HEK293T (cell line): ENCODE data around the gene CHAT.

Experiments used
- BHLHE40 ChIP-seq: fragments of 450-650 bp; IDR thresholded peaks from 2 replicates; pipeline ENCODE4 v1.6.1; 2016; ENCODE audit warnings: mild to moderate bottlenecking, moderate library complexity, borderline replicate concordance
- CTBP1 ChIP-seq: fragments of 450-650 bp; IDR thresholded peaks from 2 replicates; pipeline ENCODE4 v1.6.1; 2016; ENCODE audit warnings: borderline replicate concordance
- ELF4 ChIP-seq: fragments of 450-650 bp; IDR thresholded peaks from 2 replicates; pipeline ENCODE4 v1.6.1; 2017; ENCODE audit warnings: antibody characterized with exemption
- FOXA1 ChIP-seq: fragments of 450-650 bp; IDR thresholded peaks from 2 replicates; pipeline ENCODE4 v1.6.1; 2016; ENCODE audit warnings: mild to moderate bottlenecking
- FOXK2 ChIP-seq: fragments of 450-650 bp; IDR thresholded peaks from 2 replicates; pipeline ENCODE4 v1.6.1; 2016; ENCODE audit warnings: mild to moderate bottlenecking
- HDGF ChIP-seq: fragments of 450-650 bp; IDR thresholded peaks from 2 replicates; pipeline ENCODE4 v1.6.1; 2017; ENCODE audit warnings: antibody characterized with exemption, borderline replicate concordance
- L3MBTL2 ChIP-seq: fragments of 450-650 bp; conservative IDR thresholded peaks from 2 replicates; pipeline ENCODE4 v1.6.1; 2016; ENCODE audit warnings: mild to moderate bottlenecking
- LEF1 ChIP-seq: fragments of 450-650 bp; IDR thresholded peaks from 2 replicates; pipeline ENCODE4 v1.6.1; 2017; ENCODE audit warnings: mild to moderate bottlenecking, borderline replicate concordance
- NFRKB ChIP-seq: fragments of 450-650 bp; IDR thresholded peaks from 2 replicates; pipeline ENCODE4 v1.6.1; 2016; ENCODE audit warnings: mild to moderate bottlenecking, moderate library complexity
- PKNOX1 ChIP-seq: fragments of 450-650 bp; IDR thresholded peaks from 2 replicates; pipeline ENCODE4 v1.6.1; 2016
- SP1 ChIP-seq: fragments of 450-650 bp; IDR thresholded peaks from 2 replicates; pipeline ENCODE4 v1.6.1; 2017
- SUZ12 ChIP-seq: fragments of 450-650 bp; IDR thresholded peaks from 2 replicates; pipeline ENCODE4 v1.6.1; 2016; ENCODE audit warnings: mild to moderate bottlenecking
- TARDBP ChIP-seq: fragments of 450-650 bp; IDR thresholded peaks from 2 replicates; pipeline ENCODE4 v1.6.1; 2016

GRCh38 chr10:49661140-49661856 is 47.5 kb downstream of the CHAT start:
- TF ChIP-seq FOXA1 = no peak
- TF ChIP-seq HDGF = no peak
- no peak for TF ChIP-seq BHLHE40
- no peak for TF ChIP-seq CTBP1
- TF ChIP-seq NFRKB = no peak
- no peak for TF ChIP-seq FOXK2
- TF ChIP-seq SP1 = no peak
- TF ChIP-seq TARDBP = no peak
- TF ChIP-seq LEF1 = no peak
- TF ChIP-seq PKNOX1 = no peak
- TF ChIP-seq SUZ12 = no peak
- TF ChIP-seq ELF4 = no peak
- TF ChIP-seq L3MBTL2 = no peak
